ENCODE measurements around the gene PDE4A. TPM values are rescaled to one million over a fixed set of nuclear protein-coding genes. Genes with fewer than 3 reads are reported as not detected.
"Not testable (repeated sequence)": the region's sequence is repeated elsewhere in the genome, so short reads cannot be mapped to it uniquely, and the experiment has no call there.

Gene PDE4A
- total RNA-seq, 2 experiments from 2014 or later = 24.6 to 25.5 TPM

GRCh38 chr19:10460714-10461046 is 40.3 kb downstream of the PDE4A start:
- H3K36me3 Mint-ChIP-seq (ENCODE audit: low read depth) = peaks cover 10% of the 10 kb centered on the region
- ChIA-PET CTCF (interaction anchor here (0.7 to 1.1 kb wide), 2 partner anchors 19 to 23 kb away, joined by 3 to 4 read pairs; no protein-coding TSS in a partner anchor), POLR2A (interaction anchor here (0.6 to 0.7 kb wide), 2 partner anchors 32 to 58 kb away, joined by 3 to 4 read pairs; no protein-coding TSS in a partner anchor)
- ATAC-seq = no peak
- no peaks in the 10 kb centered on the region for H3K27me3 Mint-ChIP-seq
- no peaks in the 10 kb centered on the region for H3K9me3 Mint-ChIP-seq
- no peak for TF ChIP-seq CTCF (IDR thresholded peaks at IDR 0.05)
- intact Hi-C loops (cut with micrococcal nuclease) = no loop called here
- no peak for DNase-seq
- no peak overlapping the region for H3K27ac Mint-ChIP-seq
- H3K4me3 Mint-ChIP-seq = no peak overlapping the region
- peaks cover 12% of the 10 kb centered on the region for H3K4me1 Mint-ChIP-seq (ENCODE audit: low read depth)

- H3K27me3 Mint-ChIP-seq = no peaks in the 10 kb centered on the region
- intact Hi-C loops (cut with micrococcal nuclease) = no loop called here
- ChIA-PET POLR2A (interaction anchor here (0.5 to 1.0 kb wide), 2 partner anchors 34 to 38 kb away, joined by 3 read pairs; no protein-coding TSS in a partner anchor), CTCF (interaction anchor here (0.7 to 2.0 kb wide), 5 partner anchors 12 to 72 kb away, joined by 3 to 5 read pairs (median 3); no protein-coding TSS in a partner anchor)
- peaks cover 10% of the 10 kb centered on the region for H3K36me3 Mint-ChIP-seq (ENCODE audit: low read depth)
- no peak overlapping the region for H3K4me3 Mint-ChIP-seq
- TF ChIP-seq CTCF (IDR thresholded peaks at IDR 0.05) = no peak
- ATAC-seq (peak; percentile 97), DNase-seq (peak; percentile 95)
- H3K9me3 Mint-ChIP-seq = no peaks in the 10 kb centered on the region
- no peak overlapping the region for H3K27ac Mint-ChIP-seq
- peaks cover 12% of the 10 kb centered on the region for H3K4me1 Mint-ChIP-seq (ENCODE audit: low read depth)
Observed at GRCh38 chr19:10461047-10461949, 41.0 kb downstream of the PDE4A start.

GRCh38 chr19:10462042-10462441 is 41.7 kb downstream of the PDE4A start:
- ChIA-PET POLR2A (interaction anchor here (0.7 to 1.0 kb wide), 2 partner anchors 34 to 210 kb away, joined by 3 to 4 read pairs; partner anchors contain the start of gene MRPL4), CTCF (interaction anchor here (1.0 to 2.0 kb wide), 4 partner anchors 11 to 73 kb away, joined by 3 to 5 read pairs (median 3); no protein-coding TSS in a partner anchor)
- DNase-seq; intact Hi-C loops (cut with micrococcal nuclease); ATAC-seq; H3K27me3 Mint-ChIP-seq; H3K9me3 Mint-ChIP-seq; H3K27ac Mint-ChIP-seq: not testable (repeated sequence)
- H3K4me1 Mint-ChIP-seq (ENCODE audit: low read depth) = peaks cover 12% of the 10 kb centered on the region
- H3K4me3 Mint-ChIP-seq = peak overlapping the region; percentile 12
- peaks cover 15% of the 10 kb centered on the region for H3K36me3 Mint-ChIP-seq (ENCODE audit: low read depth)

- intact Hi-C loops (cut with micrococcal nuclease) = no loop called here
- Mint-ChIP-seq H3K9me3 (no peaks in the 10 kb centered on the region), H3K36me3 (ENCODE audit: low read depth) (peaks cover 15% of the 10 kb centered on the region), H3K27me3 (no peaks in the 10 kb centered on the region), H3K27ac (no peak overlapping the region), H3K4me3 (no peak overlapping the region), H3K4me1 (ENCODE audit: low read depth) (peaks cover 12% of the 10 kb centered on the region)
- ATAC-seq = no peak
- no peak for TF ChIP-seq CTCF (IDR thresholded peaks at IDR 0.05)
- ChIA-PET POLR2A (interaction anchor here (0.7 to 1.0 kb wide), 2 partner anchors 35 to 210 kb away, joined by 3 to 4 read pairs; partner anchors contain the start of gene MRPL4), CTCF (interaction anchor here (1.0 to 2.0 kb wide), 2 partner anchors 11 to 74 kb away, joined by 3 to 5 read pairs; no protein-coding TSS in a partner anchor)
- no peak for DNase-seq
Observed at GRCh38 chr19:10462557-10462956, 42.2 kb downstream of the PDE4A start.

- ChIA-PET POLR2A (interaction anchor here (0.6 kb wide), 1 partner anchor 274 kb away, joined by 3 read pairs; no protein-coding TSS in a partner anchor), CTCF (no interaction called here)
- intact Hi-C loops (cut with micrococcal nuclease) = no loop called here
- Mint-ChIP-seq H3K4me1 (ENCODE audit: low read depth) (peaks cover 12% of the 10 kb centered on the region), H3K4me3 (no peak overlapping the region), H3K9me3 (no peaks in the 10 kb centered on the region), H3K27ac (no peak overlapping the region), H3K27me3 (no peaks in the 10 kb centered on the region), H3K36me3 (ENCODE audit: low read depth) (peaks cover 15% of the 10 kb centered on the region)
- DNase-seq (no peak), ATAC-seq (no peak)
- no peak for TF ChIP-seq CTCF (IDR thresholded peaks at IDR 0.05)
Observed at GRCh38 chr19:10464456-10464855, 44.1 kb downstream of the PDE4A start.
